ENCODE data around the gene C1QL4.
"Not testable (repeated sequence)": the region's sequence is repeated elsewhere in the genome, so short reads cannot be mapped to it uniquely, and the experiment has no call there.

Gene C1QL4

GRCh38 chr12:49332891-49333371, 4.1 kb downstream of the C1QL4 start:
- no peak for DNase-seq

DNA sequence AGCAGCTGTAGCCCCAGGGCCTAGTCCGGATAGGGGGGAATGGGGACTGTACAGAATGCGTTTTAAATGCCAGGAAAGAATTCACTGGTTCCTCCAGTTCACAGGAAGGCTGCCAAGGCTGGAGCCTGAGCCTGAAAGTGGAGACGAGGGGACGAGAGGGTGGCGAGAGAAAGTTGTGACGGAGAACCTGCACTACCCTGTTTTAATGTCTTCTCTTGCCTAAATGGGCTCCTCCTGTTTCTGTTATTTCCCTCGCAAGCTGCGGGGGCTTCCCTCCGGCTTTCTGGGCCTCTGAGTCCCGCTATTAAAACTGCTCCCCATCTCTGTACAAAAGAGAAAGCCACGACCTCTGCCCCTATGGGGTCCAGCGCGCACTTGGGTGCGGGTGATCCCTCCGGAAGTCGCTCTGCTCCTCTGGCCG, 4.5 kb downstream of the C1QL4 start:
- DNase-seq: no peak

DNA sequence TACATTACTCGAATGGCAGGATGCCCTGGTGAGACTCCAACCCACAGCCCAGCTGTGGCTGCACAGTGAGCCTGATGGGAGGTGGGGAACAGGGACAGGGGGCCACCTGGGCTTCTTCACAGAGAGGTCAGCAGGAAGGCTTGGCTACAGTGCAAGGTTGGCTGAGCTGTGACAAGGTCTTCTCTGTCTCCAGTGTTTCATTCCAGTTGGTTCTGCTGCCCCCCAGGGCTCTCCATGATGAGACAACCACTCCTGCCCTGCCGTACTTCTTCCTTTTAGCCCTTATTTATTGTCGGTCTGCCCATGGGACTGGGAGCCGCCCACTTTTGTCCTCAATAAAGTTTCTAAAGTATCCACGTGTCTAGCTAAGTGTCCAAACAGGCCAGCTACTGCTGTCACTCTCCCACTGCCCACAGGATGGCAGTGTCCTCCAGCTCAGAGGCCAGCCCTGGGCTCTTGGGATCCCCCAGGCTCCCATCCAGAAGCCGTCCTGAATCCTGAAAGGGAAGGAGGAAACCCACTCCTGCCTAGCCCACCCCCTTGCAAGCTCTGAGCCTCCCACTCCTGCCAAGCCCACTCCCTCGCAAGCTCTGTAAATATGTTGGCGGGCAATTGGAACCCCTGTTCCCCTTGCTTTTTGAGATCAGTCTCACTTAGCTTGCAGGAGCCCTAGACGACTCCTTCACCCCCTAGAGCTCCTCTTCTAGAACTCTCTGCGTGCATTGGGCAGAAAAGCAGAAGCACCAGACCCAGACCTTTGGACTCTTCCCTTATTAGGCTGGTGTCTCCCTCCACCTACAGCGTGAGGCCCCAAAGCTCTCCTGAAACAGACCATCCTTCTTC, 5.4 kb downstream of the C1QL4 start:
- no peak for DNase-seq

- DNase-seq: no peak
Observed at GRCh38 chr12:49330631-49331379, 6.2 kb downstream of the C1QL4 start.

DNA sequence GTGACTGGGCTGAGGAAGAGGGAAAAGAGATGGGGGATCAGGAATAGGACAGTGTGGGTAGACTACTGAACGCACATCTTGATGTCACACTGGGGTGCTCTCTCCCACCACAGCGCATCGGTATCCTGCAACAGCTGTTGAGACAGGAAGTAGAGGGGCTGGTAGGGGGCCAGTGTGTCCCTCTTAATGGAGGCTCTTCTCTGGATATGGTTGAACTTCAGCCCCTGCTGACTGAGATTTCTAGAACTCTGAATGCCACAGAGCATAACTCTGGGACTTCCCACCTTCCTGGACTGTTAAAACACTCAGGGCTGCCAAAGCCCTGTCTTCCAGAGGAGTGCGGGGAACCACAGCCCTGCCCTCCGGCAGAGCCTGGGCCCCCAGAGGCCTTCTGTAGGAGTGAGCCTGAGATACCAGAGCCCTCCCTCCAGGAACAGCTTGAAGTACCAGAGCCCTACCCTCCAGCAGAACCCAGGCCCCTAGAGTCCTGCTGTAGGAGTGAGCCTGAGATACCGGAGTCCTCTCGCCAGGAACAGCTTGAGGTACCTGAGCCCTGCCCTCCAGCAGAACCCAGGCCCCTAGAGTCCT, 6.9 kb downstream of the C1QL4 start:
- no peak for DNase-seq

DNA sequence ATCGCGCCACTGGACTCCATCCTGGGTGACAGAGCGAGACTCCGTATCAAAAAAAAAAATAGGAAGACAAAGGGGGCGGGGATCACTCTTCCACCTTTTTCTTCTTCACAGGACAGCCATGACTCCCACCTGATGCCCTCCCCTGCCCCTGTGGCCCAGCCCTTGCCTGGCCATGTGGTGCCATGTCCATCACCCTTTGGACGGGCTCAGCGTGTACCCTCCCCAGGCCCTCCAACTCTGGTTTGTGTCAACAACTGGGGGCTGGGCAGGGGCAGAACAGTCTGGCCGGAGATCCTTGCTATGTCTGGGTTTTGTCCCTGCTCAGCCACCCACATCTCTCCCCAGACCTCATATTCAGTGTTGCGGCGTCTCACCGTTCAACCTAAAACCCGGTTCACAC, 8.2 kb downstream of the C1QL4 start:
- DNase-seq: no peak

DNA sequence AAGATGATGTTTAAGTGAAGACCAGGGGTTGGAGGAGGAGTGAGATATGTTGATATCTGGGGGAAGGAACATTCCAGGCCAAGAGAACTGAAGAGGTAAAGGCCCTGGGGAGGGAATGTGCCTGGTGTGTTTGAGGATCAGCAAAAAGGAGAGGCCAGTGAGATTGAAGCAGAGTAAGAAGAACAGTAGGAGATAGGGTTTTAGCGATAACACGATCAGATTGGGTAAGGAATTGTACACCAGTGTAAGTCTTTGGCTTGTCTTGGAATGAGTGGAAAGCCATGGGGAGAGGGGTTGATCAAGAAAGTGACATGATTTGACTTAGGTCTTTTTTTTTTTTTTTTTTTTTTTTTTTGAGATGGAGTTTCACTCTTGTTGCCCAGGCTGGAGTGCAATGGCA, 9.1 kb downstream of the C1QL4 start:
- no peak for DNase-seq

GRCh38 chr12:49327368-49327767, 9.6 kb downstream of the C1QL4 start:
- no peak for DNase-seq

DNA sequence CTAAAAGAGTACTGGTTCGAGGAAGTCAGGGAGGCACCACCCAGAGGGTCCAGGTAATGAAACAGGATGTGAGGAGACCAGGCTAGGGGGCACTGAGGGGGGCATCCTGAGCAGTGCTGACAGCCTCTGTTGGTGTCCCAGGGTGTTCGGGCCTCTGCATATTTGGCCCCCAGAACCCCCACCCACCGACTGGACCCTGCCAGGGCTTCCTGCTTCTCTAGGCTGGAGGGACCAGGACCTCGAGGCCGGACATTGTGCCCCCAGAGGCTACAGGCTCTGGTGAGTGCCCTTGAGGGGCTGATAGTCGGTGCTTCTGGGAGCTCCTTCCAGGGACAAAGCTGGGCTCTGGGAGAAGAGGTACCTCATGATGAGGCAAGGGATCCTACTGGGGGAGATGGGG, 11.4 kb downstream of the C1QL4 start:
- no peak for DNase-seq

GRCh38 chr12:49323524-49324097, 13.4 kb downstream of the C1QL4 start:
- DNase-seq: no peak

DNA sequence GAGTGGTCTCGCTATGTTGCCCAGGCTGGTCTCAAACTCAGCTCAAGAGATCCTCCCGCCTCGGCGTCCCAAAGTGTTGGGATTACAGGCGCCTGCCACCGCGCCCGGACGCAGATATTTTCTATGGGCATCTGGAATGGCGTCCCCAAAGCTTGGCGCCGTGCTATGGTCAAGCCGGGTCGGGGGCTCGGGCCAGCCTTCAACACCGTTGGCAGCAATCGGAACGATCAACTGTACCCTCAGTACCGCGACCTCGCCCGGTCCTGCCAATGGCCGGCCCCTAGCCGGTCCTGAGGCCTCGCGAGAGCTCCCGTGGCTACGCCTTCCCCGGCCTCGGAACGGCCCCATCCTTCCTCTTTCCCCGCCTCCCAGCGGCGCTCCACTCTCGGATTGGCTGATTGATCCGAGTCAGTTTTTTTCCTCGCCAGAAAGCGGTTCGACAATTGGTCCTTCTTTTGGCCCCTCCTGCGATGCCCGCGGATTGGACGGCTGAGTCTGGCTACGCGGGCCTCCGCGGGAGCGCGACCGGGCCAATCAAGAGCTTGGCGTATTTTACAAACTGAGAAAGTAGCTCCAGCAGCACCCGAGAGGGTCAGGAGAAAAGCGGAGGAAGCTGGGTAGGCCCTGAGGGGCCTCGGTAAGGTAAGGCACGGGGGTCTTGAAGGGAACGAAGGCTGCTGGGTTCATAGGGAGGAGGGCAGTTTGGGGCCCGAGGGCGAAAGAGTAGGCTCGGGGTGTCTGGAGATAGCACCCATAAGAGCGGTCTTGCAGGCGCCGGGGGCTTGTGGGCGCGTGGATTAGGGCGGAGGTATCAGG, 14.1 kb downstream of the C1QL4 start, which contains the start of gene TROAP:
Gene TROAP, plus strand, starts transcription at position 548 of the 816 bp plus-strand sequence. CDS start 354 bp downstream, outside the sequence.
- peak; percentile 96 for DNase-seq

DNA sequence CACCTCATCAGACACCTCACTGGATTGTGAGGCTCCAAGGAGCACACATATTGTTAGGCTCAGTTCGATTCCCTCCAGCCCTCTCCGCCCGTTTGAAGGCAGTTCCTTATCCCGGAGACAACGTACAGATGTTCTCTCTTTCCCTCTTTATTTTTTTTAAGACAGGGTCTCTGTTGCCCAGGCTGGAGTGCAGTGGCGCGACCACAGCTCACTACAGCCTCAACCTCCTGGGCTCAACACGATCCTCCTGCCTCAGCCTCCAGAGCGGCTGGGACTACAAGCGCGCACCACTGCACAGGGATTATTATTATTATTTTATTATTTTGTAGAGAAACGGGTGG, 14.7 kb downstream of the C1QL4 start:
- DNase-seq: no peak

DNA sequence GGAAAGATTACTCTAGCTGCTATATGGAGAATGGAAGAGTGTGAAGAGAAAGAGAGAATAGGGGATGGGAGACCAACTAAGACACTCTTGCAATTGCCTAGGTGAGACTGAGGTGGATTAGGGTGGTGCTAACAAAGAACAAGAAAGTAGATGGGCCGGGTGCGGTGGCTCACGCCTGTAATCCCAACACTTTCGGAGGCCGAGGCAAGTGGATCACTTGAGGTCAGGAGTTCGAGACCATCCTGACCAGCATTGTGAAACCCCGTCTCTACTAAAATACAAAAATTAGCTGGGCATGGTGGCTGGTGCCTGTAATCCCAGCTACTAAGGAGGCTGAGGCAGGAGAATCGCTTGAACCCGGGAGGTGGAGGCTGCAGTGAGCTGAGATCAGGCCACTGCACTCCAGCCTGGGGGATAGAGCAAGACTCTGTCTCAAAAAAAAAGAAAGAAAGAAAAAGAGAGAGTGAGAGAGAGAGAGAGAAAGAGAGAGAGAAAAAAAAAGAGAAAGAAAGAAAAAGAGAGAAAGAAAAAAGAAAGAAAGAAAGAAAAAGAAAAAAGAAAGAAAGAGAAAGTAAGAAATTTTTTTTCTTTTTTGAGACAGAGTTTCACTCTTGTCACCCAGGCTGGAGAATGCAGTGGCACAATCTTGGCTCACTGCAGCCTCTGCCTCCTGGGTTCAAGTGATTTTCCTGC, 16.4 kb downstream of the C1QL4 start:
- not testable (repeated sequence) for DNase-seq

DNA sequence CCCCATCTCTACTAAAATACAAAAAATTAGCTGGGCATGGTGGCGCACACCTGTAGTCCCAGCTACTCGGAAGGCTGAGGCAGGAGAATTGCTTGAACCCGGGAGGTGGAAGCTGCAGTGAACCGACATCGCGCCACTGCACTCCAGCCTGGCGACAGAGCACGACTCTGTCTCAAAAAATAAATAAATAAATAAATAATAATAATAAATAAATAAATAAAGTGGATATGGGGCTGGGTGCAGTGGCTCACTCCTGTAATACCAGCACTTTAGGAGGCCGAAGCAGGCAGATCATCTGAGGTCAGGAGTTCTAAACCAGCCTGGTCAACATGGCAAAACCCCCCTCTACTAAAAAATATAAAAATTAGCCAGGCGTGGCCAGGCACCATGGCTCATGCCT, 19.9 kb downstream of the C1QL4 start:
- not testable (repeated sequence) for DNase-seq

DNA sequence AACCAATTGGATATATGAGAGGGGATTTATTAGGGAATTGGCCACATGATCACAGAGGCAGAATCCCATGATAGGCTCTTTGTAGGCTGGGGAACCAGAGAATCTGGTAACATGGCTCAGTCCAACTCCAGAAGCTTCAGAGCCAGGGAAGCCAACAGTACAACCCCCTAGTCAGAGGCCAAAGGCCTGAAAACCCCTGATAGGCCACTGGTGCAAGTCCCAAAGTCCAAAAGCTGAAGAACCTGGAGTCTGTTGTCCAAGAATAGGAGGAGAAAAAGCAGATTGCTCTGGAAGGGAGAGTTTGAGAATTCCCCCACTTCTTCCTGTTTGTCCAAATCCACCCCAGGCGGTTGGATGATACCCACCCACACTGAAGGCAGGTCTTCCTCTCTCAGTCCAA, 22.2 kb downstream of the C1QL4 start:
- no peak for DNase-seq

DNA sequence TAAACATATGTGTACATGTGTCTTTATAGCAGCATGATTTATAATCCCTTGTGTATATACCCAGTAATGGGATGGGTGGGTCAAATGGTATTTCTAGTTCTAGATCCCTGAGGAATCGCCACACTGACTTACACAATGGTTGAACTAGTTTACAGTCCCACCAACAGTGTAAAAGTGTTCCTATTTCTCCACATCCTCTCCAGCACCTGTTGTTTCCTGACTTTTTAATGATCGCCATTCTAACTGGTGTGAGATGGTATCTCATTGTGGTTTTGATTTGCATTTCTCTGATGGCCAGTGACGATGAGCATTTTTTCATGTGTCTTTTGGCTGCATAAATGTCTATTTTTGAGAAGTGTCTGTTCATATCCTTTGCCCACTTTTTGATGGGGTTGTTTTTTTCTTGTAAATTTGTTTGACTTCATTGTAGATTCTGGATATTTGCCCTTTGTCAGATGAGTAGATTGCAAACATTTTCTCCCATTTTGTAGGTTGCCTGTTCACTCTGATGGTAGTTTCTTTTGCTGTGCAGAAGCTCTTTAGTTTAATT, 26.5 kb downstream of the C1QL4 start:
- not testable (repeated sequence) for DNase-seq

- no peak for DNase-seq
Observed at GRCh38 chr12:49309386-49309785, 27.6 kb downstream of the C1QL4 start.

- no peak for DNase-seq
Observed at GRCh38 chr12:49305762-49306510, 31.1 kb downstream of the C1QL4 start.

DNA sequence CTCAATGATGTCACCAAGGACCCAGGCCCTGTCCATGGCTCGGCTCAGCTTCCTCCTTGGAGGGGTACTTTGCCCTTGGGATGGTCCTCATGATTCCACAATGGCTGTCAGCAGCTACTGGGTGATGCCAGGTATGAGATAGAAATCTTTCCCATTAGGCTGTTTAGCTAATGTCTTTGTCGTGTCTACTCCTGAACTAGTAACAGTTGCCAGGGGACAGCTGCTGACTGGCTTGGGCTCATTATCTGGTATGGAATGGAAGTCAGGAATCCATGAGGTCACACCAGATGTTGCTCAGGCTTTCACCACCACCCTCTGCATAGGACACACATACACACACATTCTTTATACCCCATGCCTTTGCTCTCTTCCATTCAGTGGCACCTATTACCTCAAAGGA, 32.8 kb downstream of the C1QL4 start:
- DNase-seq: no peak

- peak; percentile 2 for DNase-seq
Observed at GRCh38 chr12:49301760-49302159, 35.2 kb downstream of the C1QL4 start.

- no peak for DNase-seq
Observed at GRCh38 chr12:49298160-49298559, 38.8 kb downstream of the C1QL4 start.

All from stimulated activated naive CD4-positive, alpha-beta T cell treated with Interleukin-2 at 50 U/mL for 16 hours (primary cell).